Measurements from ENCODE around the gene C10orf95.
"Not testable (repeated sequence)": the region's sequence is repeated elsewhere in the genome, so short reads cannot be mapped to it uniquely, and the experiment has no call there.

The C10orf95 gene

GRCh38 chr10:102454662-102455487 is 3.5 kb upstream of the C10orf95 start:
- not testable (repeated sequence) for ATAC-seq, DNase-seq, H3K4me3 Mint-ChIP-seq, H3K9me3 Mint-ChIP-seq, H3K27me3 Mint-ChIP-seq
- Mint-ChIP-seq H3K36me3 (ENCODE audit: low read depth) (peaks cover 25% of the 10 kb centered on the region), H3K27ac (peak overlapping the region; percentile 59), H3K4me1 (peaks cover 33% of the 10 kb centered on the region)

GRCh38 chr10:102453502-102453901 is 2.2 kb upstream of the C10orf95 start:
- Mint-ChIP-seq H3K36me3 (ENCODE audit: low read depth) (peaks cover 25% of the 10 kb centered on the region), H3K4me1 (peaks cover 43% of the 10 kb centered on the region), H3K27ac (peak overlapping the region; percentile 96)

GRCh38 chr10:102452672-102453340 is 1.5 kb upstream of the C10orf95 start:
- DNase-seq: peak; percentile 80
- no peaks in the 10 kb centered on the region for H3K27me3 Mint-ChIP-seq
- peak overlapping the region; percentile 90 for H3K4me3 Mint-ChIP-seq
- H3K9me3 Mint-ChIP-seq: no peaks in the 10 kb centered on the region
- H3K36me3 Mint-ChIP-seq (ENCODE audit: low read depth): peaks cover 25% of the 10 kb centered on the region
- peaks cover 45% of the 10 kb centered on the region for H3K4me1 Mint-ChIP-seq
- ATAC-seq: peak; percentile 80
- peak overlapping the region; percentile 96 for H3K27ac Mint-ChIP-seq

More at GRCh38 chr10:102453502-102453901, 2.2 kb upstream of the C10orf95 start:
- no peak for DNase-seq
- Mint-ChIP-seq H3K27me3 (no peaks in the 10 kb centered on the region), H3K9me3 (no peaks in the 10 kb centered on the region), H3K4me3 (no peak overlapping the region)
- ATAC-seq: no peak

- Mint-ChIP-seq H3K4me3 (peak overlapping the region; percentile 92), H3K36me3 (ENCODE audit: low read depth) (peaks cover 25% of the 10 kb centered on the region), H3K9me3 (no peaks in the 10 kb centered on the region), H3K4me1 (peaks cover 45% of the 10 kb centered on the region), H3K27me3 (no peaks in the 10 kb centered on the region), H3K27ac (peak overlapping the region; percentile 89)
- DNase-seq (peak; percentile 86), ATAC-seq (peak; percentile 70)
Measured at GRCh38 chr10:102450374-102451104, 804 bp downstream of the C10orf95 start.

- Mint-ChIP-seq H3K4me3 (peak overlapping the region; percentile 92), H3K9me3 (no peaks in the 10 kb centered on the region), H3K27ac (peak overlapping the region; percentile 89), H3K36me3 (ENCODE audit: low read depth) (peaks cover 23% of the 10 kb centered on the region), H3K4me1 (peaks cover 45% of the 10 kb centered on the region), H3K27me3 (no peaks in the 10 kb centered on the region)
- DNase-seq (no peak), ATAC-seq (no peak)
Measured at GRCh38 chr10:102450124-102450373, 1.3 kb downstream of the C10orf95 start.

GRCh38 chr10:102449321-102450123 is 1.8 kb downstream of the C10orf95 start:
- DNase-seq: peak; percentile 82
- peaks cover 43% of the 10 kb centered on the region for H3K4me1 Mint-ChIP-seq
- peak overlapping the region; percentile 89 for H3K27ac Mint-ChIP-seq
- peak; percentile 53 for ATAC-seq
- H3K4me3 Mint-ChIP-seq: peak overlapping the region; percentile 92
- H3K36me3 Mint-ChIP-seq (ENCODE audit: low read depth): peaks cover 23% of the 10 kb centered on the region
- no peaks in the 10 kb centered on the region for H3K9me3 Mint-ChIP-seq
- no peaks in the 10 kb centered on the region for H3K27me3 Mint-ChIP-seq

GRCh38 chr10:102444851-102445250 is 6.5 kb downstream of the C10orf95 start:
- H3K9me3 Mint-ChIP-seq: no peaks in the 10 kb centered on the region
- no peak for DNase-seq
- H3K27ac Mint-ChIP-seq: no peak overlapping the region
- peaks cover 13% of the 10 kb centered on the region for H3K4me1 Mint-ChIP-seq
- H3K36me3 Mint-ChIP-seq (ENCODE audit: low read depth): no peaks in the 10 kb centered on the region
- no peak overlapping the region for H3K4me3 Mint-ChIP-seq
- no peak for ATAC-seq
- no peaks in the 10 kb centered on the region for H3K27me3 Mint-ChIP-seq

GRCh38 chr10:102438374-102438773 is 13.0 kb downstream of the C10orf95 start:
- peak overlapping the region; percentile 85 for H3K4me3 Mint-ChIP-seq
- no peak for DNase-seq

GRCh38 chr10:102437515-102437914 is 13.8 kb downstream of the C10orf95 start:
- Mint-ChIP-seq H3K27ac (peak overlapping the region; percentile 74), H3K27me3 (no peaks in the 10 kb centered on the region), H3K4me3 (peak overlapping the region; percentile 85), H3K4me1 (peaks cover 52% of the 10 kb centered on the region), H3K9me3 (no peaks in the 10 kb centered on the region), H3K36me3 (ENCODE audit: low read depth) (peaks cover 13% of the 10 kb centered on the region)
- ATAC-seq (no peak), DNase-seq (no peak)

More at GRCh38 chr10:102438374-102438773, 13.0 kb downstream of the C10orf95 start:
- H3K27me3 Mint-ChIP-seq: no peaks in the 10 kb centered on the region
- no peak for ATAC-seq
- no peaks in the 10 kb centered on the region for H3K9me3 Mint-ChIP-seq
- peaks cover 45% of the 10 kb centered on the region for H3K4me1 Mint-ChIP-seq
- no peak overlapping the region for H3K27ac Mint-ChIP-seq
- H3K36me3 Mint-ChIP-seq (ENCODE audit: low read depth): peaks cover 13% of the 10 kb centered on the region

- ATAC-seq: no peak
- H3K4me1 Mint-ChIP-seq: peaks cover 60% of the 10 kb centered on the region
- H3K27ac Mint-ChIP-seq: peak overlapping the region; percentile 92
- H3K9me3 Mint-ChIP-seq: no peaks in the 10 kb centered on the region
- no peaks in the 10 kb centered on the region for H3K27me3 Mint-ChIP-seq
- DNase-seq: no peak
- peaks cover 13% of the 10 kb centered on the region for H3K36me3 Mint-ChIP-seq (ENCODE audit: low read depth)
- peak overlapping the region; percentile 85 for H3K4me3 Mint-ChIP-seq
Measured at GRCh38 chr10:102436312-102436711, 15.0 kb downstream of the C10orf95 start.

- ATAC-seq (peak; percentile 30), DNase-seq (peak; percentile 60)
- Mint-ChIP-seq H3K27ac (peak overlapping the region; percentile 92), H3K4me3 (peak overlapping the region; percentile 85), H3K4me1 (peaks cover 60% of the 10 kb centered on the region), H3K36me3 (ENCODE audit: low read depth) (peaks cover 13% of the 10 kb centered on the region), H3K9me3 (no peaks in the 10 kb centered on the region), H3K27me3 (no peaks in the 10 kb centered on the region)
Measured at GRCh38 chr10:102435529-102436233, 15.7 kb downstream of the C10orf95 start.

GRCh38 chr10:102435133-102435497 is 16.2 kb downstream of the C10orf95 start:
- Mint-ChIP-seq H3K4me3 (peak overlapping the region; percentile 85), H3K4me1 (peaks cover 61% of the 10 kb centered on the region), H3K9me3 (no peaks in the 10 kb centered on the region), H3K27ac (peak overlapping the region; percentile 92), H3K27me3 (no peaks in the 10 kb centered on the region), H3K36me3 (ENCODE audit: low read depth) (peaks cover 14% of the 10 kb centered on the region)
- ATAC-seq (no peak), DNase-seq (no peak)

- Mint-ChIP-seq H3K9me3 (no peaks in the 10 kb centered on the region), H3K27ac (peak overlapping the region; percentile 92), H3K4me3 (peak overlapping the region; percentile 85)
Measured at GRCh38 chr10:102434394-102435132, 16.8 kb downstream of the C10orf95 start.

More at GRCh38 chr10:102434394-102435132, 16.8 kb downstream of the C10orf95 start:
- DNase-seq (no peak), ATAC-seq (no peak)
- Mint-ChIP-seq H3K36me3 (ENCODE audit: low read depth) (peaks cover 14% of the 10 kb centered on the region), H3K27me3 (no peaks in the 10 kb centered on the region), H3K4me1 (peaks cover 61% of the 10 kb centered on the region)
